ENCODE measurements around the gene WDR70.

DNA sequence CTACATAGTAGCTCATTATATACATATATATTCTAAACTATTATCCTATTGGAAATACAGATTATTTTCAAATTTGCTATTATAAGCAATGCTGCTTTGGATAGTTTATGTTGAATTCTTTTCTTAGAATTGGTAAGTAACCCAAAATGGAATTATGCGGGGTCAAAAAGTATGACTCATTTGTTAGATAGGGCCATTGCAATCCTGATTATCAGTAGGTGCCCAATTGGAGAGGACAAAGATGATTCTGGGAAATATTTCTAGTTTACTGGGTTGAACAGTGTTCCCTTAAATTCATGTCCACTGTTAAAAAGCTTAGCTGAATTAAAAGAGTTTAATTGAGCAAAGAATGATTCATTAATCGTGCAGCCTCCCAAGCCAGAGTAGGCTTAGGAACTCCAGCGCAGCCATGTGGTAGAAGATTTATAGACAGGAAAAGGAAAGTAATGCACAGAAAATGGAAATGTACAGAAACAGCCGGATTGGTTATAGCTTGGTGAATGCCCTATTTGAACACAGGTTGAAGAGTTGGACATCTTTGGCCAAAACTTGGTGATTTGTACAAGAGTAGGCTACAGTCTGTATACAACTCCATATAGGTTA, 379.0 kb downstream of the WDR70 start:
- TF ChIP-seq, protein P1, sequence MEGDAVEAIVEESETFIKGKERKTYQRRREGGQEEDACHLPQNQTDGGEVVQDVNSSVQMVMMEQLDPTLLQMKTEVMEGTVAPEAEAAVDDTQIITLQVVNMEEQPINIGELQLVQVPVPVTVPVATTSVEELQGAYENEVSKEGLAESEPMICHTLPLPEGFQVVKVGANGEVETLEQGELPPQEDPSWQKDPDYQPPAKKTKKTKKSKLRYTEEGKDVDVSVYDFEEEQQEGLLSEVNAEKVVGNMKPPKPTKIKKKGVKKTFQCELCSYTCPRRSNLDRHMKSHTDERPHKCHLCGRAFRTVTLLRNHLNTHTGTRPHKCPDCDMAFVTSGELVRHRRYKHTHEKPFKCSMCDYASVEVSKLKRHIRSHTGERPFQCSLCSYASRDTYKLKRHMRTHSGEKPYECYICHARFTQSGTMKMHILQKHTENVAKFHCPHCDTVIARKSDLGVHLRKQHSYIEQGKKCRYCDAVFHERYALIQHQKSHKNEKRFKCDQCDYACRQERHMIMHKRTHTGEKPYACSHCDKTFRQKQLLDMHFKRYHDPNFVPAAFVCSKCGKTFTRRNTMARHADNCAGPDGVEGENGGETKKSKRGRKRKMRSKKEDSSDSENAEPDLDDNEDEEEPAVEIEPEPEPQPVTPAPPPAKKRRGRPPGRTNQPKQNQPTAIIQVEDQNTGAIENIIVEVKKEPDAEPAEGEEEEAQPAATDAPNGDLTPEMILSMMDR (IDR thresholded peaks at IDR 0.05; ENCODE audit: low read depth, low read length, missing input control): no peak
- TF ChIP-seq TAF1 (conservative IDR thresholded peaks at IDR 0.05) (no peak), FOXA1 (IDR thresholded peaks at IDR 0.05) (no peak), RAD21 (IDR thresholded peaks at IDR 0.05) (no peak), EGR1 (IDR thresholded peaks at IDR 0.05; ENCODE audit: low read depth in 2 of 2) (no peak)
- TF ChIP-seq, protein P2, sequence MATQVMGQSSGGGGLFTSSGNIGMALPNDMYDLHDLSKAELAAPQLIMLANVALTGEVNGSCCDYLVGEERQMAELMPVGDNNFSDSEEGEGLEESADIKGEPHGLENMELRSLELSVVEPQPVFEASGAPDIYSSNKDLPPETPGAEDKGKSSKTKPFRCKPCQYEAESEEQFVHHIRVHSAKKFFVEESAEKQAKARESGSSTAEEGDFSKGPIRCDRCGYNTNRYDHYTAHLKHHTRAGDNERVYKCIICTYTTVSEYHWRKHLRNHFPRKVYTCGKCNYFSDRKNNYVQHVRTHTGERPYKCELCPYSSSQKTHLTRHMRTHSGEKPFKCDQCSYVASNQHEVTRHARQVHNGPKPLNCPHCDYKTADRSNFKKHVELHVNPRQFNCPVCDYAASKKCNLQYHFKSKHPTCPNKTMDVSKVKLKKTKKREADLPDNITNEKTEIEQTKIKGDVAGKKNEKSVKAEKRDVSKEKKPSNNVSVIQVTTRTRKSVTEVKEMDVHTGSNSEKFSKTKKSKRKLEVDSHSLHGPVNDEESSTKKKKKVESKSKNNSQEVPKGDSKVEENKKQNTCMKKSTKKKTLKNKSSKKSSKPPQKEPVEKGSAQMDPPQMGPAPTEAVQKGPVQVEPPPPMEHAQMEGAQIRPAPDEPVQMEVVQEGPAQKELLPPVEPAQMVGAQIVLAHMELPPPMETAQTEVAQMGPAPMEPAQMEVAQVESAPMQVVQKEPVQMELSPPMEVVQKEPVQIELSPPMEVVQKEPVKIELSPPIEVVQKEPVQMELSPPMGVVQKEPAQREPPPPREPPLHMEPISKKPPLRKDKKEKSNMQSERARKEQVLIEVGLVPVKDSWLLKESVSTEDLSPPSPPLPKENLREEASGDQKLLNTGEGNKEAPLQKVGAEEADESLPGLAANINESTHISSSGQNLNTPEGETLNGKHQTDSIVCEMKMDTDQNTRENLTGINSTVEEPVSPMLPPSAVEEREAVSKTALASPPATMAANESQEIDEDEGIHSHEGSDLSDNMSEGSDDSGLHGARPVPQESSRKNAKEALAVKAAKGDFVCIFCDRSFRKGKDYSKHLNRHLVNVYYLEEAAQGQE (IDR thresholded peaks at IDR 0.05): no peak
- TF ChIP-seq, protein P3, sequence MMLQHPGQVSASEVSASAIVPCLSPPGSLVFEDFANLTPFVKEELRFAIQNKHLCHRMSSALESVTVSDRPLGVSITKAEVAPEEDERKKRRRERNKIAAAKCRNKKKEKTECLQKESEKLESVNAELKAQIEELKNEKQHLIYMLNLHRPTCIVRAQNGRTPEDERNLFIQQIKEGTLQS (IDR thresholded peaks at IDR 0.05): no peak

Measured in liver (tissue), 3 donors.